GM18526 (cell line): ENCODE data around the gene PUS3.

Source experiments
- POLR2A ChIP-seq: IDR thresholded peaks from 3 replicates; pipeline ENCODE4 v1.6.1; 2011; ENCODE audit not compliant: insufficient read length; ENCODE audit errors: extremely low read depth

The PUS3 gene

GRCh38 chr11:125945011-125945796, 42.2 kb upstream of the PUS3 start:
- TF ChIP-seq POLR2A: no peak

- no peak for TF ChIP-seq POLR2A
Observed at GRCh38 chr11:125944350-125945010, 41.5 kb upstream of the PUS3 start.

- TF ChIP-seq POLR2A: no peak
Observed at GRCh38 chr11:125943661-125944349, 40.8 kb upstream of the PUS3 start.

DNA sequence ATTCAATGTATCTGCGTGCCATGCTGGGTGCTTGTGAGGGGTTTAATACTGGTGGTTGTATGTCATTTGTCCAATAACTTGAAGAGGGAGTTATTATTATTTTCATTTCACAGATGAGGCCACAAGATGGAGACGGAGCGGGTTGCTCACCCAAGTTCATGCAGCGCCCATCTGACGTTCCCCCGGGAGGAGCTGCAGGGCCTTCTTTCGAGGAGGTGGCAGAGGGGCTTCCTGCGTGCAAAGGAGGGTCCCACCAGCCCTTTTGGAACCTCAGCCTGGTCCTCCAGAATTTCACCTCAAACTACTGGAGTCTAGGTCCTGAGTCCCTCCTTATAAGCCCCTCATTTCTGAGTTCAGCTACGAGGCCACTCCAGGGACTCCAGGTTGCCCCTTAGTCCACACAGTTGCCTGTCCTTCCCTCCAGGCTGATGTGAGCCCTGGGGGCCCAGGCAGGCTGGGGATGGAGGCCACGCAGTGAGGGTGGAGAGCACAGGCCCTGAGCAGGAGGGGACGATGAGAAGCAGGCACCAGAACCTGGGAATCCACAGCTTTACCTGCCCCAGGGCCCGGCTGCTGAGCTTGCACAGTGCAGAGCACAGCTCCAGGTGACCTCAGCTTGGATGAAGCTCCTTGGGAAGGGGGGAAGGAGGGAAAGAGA, 39.9 kb upstream of the PUS3 start:
- TF ChIP-seq POLR2A: no peak

- no peak for TF ChIP-seq POLR2A
Observed at GRCh38 chr11:125941619-125942611, 38.9 kb upstream of the PUS3 start.

- no peak for TF ChIP-seq POLR2A
Observed at GRCh38 chr11:125941267-125941618, 38.2 kb upstream of the PUS3 start.

DNA sequence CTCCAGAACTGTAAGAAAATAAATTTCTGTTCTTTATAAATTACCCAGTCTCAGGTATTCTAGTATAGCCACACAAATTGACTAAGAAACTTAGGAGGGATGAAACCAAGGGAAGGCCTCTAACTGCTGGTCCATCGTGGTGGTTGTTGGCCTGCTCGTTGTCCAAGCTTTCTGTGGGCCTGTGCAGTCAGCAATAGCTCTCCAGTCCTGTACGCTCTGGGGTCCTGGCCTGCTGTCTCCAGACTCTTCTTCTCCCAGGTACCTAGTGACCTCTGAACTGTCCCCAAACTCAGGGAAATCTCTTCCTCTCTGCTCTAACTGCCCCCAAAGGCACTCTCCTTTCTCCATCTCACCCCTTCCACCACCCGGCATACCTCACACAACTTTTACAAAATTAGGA, 37.1 kb upstream of the PUS3 start:
- no peak for TF ChIP-seq POLR2A

GRCh38 chr11:125939081-125939521, 36.1 kb upstream of the PUS3 start:
- no peak for TF ChIP-seq POLR2A

DNA sequence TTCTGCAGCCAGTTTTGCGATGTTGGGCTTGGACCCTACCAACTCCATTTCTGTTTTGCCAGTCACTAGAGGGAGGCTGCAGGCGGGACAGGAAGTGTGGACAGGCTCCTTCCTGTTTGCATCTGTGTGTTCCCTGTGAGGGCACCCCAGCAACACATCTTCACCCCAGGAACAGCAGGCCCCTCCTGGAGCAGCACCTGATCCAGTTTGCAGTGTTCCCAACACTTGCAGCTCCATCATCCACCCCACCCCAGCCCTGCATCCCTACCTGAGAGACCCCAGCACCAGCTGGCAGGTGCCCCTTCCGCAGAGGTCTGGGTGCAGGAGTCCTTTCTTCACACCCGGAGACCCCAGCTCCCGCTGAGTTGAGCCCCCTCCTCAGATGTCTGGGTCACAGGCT, 35.4 kb upstream of the PUS3 start:
- TF ChIP-seq POLR2A: no peak

DNA sequence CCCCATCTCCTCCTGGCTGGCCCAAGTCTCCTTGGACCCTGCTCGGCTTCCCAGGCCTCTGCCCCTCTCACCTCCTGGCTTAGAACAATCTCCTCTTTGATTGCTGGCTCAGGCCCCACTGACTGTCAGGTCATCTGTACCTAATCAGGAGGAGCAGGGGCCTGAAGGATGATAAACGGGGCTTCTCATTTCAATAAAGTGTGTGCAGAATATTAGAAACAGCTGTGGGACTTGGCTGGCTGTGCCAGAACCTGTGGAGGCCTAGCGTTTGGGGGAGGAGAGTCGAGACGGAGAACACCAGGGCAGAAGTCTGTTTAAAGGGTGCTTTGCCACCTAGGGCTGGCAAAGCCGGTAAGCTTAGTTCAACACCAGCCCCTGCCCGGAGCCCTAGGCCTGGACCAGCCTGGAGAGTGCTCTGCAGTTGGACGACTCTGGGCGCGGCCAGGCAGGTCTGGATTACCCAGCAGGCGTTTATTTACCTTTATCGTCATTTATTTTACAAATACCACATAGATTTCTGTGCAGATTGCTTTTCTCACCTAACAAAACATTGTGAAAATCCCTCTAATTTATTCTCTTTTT, 32.7 kb upstream of the PUS3 start:
- no peak for TF ChIP-seq POLR2A

GRCh38 chr11:125935056-125935455, 32.0 kb upstream of the PUS3 start:
- TF ChIP-seq POLR2A: no peak

GRCh38 chr11:125934473-125934872, 31.5 kb upstream of the PUS3 start:
- no peak for TF ChIP-seq POLR2A

GRCh38 chr11:125933030-125933813, 30.2 kb upstream of the PUS3 start:
- TF ChIP-seq POLR2A: no peak

GRCh38 chr11:125932301-125932700, 29.3 kb upstream of the PUS3 start:
- no peak for TF ChIP-seq POLR2A

DNA sequence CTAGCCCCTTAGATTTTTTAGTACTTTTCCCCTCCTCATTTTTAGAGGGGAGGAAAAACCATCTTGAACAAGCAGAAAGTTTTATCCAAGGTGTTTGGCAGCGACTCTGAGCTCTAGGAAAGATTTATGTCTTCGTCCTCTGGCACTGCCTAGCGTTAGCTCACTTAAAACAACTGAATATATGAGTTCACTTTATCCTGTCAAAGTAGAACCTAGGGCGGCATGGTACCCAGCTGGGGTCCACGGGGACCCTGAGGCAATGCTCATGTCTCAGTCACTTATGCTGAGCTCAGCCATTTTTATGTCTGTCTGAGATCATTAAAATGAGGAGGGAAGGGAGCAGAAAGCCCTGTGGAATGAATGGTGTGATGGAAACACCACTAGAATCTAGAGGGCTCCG, 28.7 kb upstream of the PUS3 start:
- no peak for TF ChIP-seq POLR2A
